Measurements from ENCODE around the gene NTRK2.

NTRK2 gene

GRCh38 chr9:84823421-84824271, 154.1 kb downstream of the NTRK2 start:
- DNase-seq, result no peak

- DNase-seq, result no peak
Measured at GRCh38 chr9:84827216-84827765, 157.8 kb downstream of the NTRK2 start.

GRCh38 chr9:84828046-84828445, 158.5 kb downstream of the NTRK2 start:
- no peak for DNase-seq

- DNase-seq, result no peak
Measured at GRCh38 chr9:84829471-84829870, 159.9 kb downstream of the NTRK2 start.

GRCh38 chr9:84829997-84830696, 160.6 kb downstream of the NTRK2 start:
- DNase-seq, result no peak

- no peak for DNase-seq
Measured at GRCh38 chr9:84831377-84831776, 161.8 kb downstream of the NTRK2 start.

GRCh38 chr9:84832453-84832852, 162.9 kb downstream of the NTRK2 start:
- DNase-seq, result no peak

- DNase-seq, result no peak
Measured at GRCh38 chr9:84834426-84834825, 164.9 kb downstream of the NTRK2 start.

- no peak for DNase-seq
Measured at GRCh38 chr9:84835745-84836144, 166.2 kb downstream of the NTRK2 start.

- DNase-seq, result no peak
Measured at GRCh38 chr9:84838879-84839278, 169.3 kb downstream of the NTRK2 start.

GRCh38 chr9:84839541-84839940, 170.0 kb downstream of the NTRK2 start:
- no peak for DNase-seq

- DNase-seq, result no peak
Measured at GRCh38 chr9:84841931-84842330, 172.4 kb downstream of the NTRK2 start.

GRCh38 chr9:84843175-84843824, 173.8 kb downstream of the NTRK2 start:
- no peak for DNase-seq

- DNase-seq, result no peak
Measured at GRCh38 chr9:84845956-84846900, 176.7 kb downstream of the NTRK2 start.

GRCh38 chr9:84846906-84847305, 177.4 kb downstream of the NTRK2 start:
- DNase-seq, result no peak

GRCh38 chr9:84849049-84849448, 179.5 kb downstream of the NTRK2 start:
- no peak for DNase-seq

GRCh38 chr9:84850830-84851392, 181.4 kb downstream of the NTRK2 start:
- DNase-seq, result no peak

- DNase-seq, result no peak
Measured at GRCh38 chr9:84851935-84852585, 182.5 kb downstream of the NTRK2 start.

GRCh38 chr9:84852617-84853301, 183.2 kb downstream of the NTRK2 start:
- DNase-seq, result no peak

GRCh38 chr9:84856181-84856632, 186.7 kb downstream of the NTRK2 start:
- DNase-seq, result no peak

GRCh38 chr9:84857211-84857610, 187.7 kb downstream of the NTRK2 start:
- DNase-seq, result no peak

Data from activated naive CD4-positive, alpha-beta T cell (primary cell).